Transverse colon (tissue), 4 donors: ENCODE data around the gene COLEC12. TPM values are rescaled to one million over a fixed set of nuclear protein-coding genes. Genes with fewer than 3 reads are reported as not detected.

Experiments
- DNase-seq: peaks from one replicate; pipeline ENCODE4 v3.0.0-alpha.2; 2019
- H3K27ac ChIP-seq, 4 donors: fragments of 200-600 bp; sonication (generic); 2 replicates each; pipeline ENCODE4 v1.5.1; 2016 to 2018; ENCODE audit warnings: inconsistent platforms in 4 of 4
- H3K27me3 ChIP-seq: fragments of 200-600 bp; sonication (generic); 2 replicates; pipeline ENCODE4 v1.5.1; 2017; ENCODE audit warnings: inconsistent platforms
- H3K36me3 ChIP-seq, 4 donors: fragments of 200-600 bp; sonication (generic); 2 replicates each; pipeline ENCODE4 v1.5.1; 2017 to 2019; ENCODE audit warnings: inconsistent platforms in 4 of 4
- H3K4me1 ChIP-seq, 4 donors: fragments of 200-600 bp; sonication (generic); 2 replicates each; pipeline ENCODE4 v1.5.1; 2017 to 2020; ENCODE audit warnings: inconsistent platforms in 4 of 4
- H3K4me3 ChIP-seq, 4 donors: fragments of 200-600 bp; sonication (generic); 1 replicate in 1 of 4; 2 replicates in 3 of 4; pipeline versions ENCODE4 v1.5.1 to v1.6.1; 2017 to 2019; ENCODE audit warnings: inconsistent platforms in 4 of 4
- H3K9me3 ChIP-seq, 2 donors: fragments of 200-600 bp; sonication (generic); 2 replicates each; pipeline ENCODE4 v1.5.1; 2017 to 2019; ENCODE audit warnings: inconsistent platforms in 2 of 2
- CTCF ChIP-seq, 5 experiments: fragments of 200-600 bp in 3 of 5; fragments of 450-650 bp in 2 of 5; sonication (generic) in 3 of 5; IDR thresholded peaks; 1 replicate in 2 of 5; 2 replicates in 3 of 5; pipeline ENCODE4 v1.5.1; 2016 to 2017; ENCODE audit warnings: antibody characterized with exemption in 5 of 5, inconsistent platforms in 3 of 5, mild to moderate bottlenecking in 2 of 5, moderate library complexity in 1 of 5
- EP300 ChIP-seq: sonication (generic); formaldehyde crosslinking; IDR thresholded peaks from one replicate; pipeline ENCODE4 v1.6.1; 2017; ENCODE audit warnings: antibody characterized with exemption, low read depth
- POLR2A ChIP-seq: fragments of 450-650 bp; IDR thresholded peaks from one replicate; pipeline ENCODE4 v1.6.1; 2016; ENCODE audit warnings: antibody characterized with exemption, mild to moderate bottlenecking, moderate library complexity
- POLR2AphosphoS5 ChIP-seq, 3 donors: sonication (generic); formaldehyde crosslinking; IDR thresholded peaks; one replicate each; pipeline ENCODE4 v1.6.1; 2016; ENCODE audit warnings: antibody characterized with exemption in 3 of 3
- WGBS, 2 donors: methylation state at CpG; one replicate each; pipeline ENCODE4 v1.1.5; 2018; ENCODE audit warnings: low coverage in 1 of 2; 5-methylcytosine and 5-hydroxymethylcytosine counted together
- in situ Hi-C, 4 donors: fragments of 200-750 bp; cut with MboI; loops; one replicate each; pipeline versions ENCODE4 v1.15.0 to v1.15.1; 2017; ENCODE audit warnings: low sequenced_read_pairs in 3 of 4, low pct_ligation_motif_present in 1 of 4, low pct_unique_long_range_greater_than_20kb in 1 of 4
- intact Hi-C: fragments of 100-400 bp; cut with DNase I; formaldehyde crosslinking; loops from one replicate; pipeline ENCODE4 v1.15.1; 2023; ENCODE audit warnings: low total_unique reads
- total RNA-seq, 4 donors: library from RNA; depleted of rRNA; stranded (reverse); fragments of >200 nt; gene quantifications; one replicate each; pipeline ENCODE4 v1.1.0, GENCODE V29; 2016

The COLEC12 gene
- total RNA-seq, 4 donors from 2014 or later = 1.4 to 7.8 (median 2.8) TPM

GRCh38 chr18:320155-320554 lies 180.3 kb downstream of the COLEC12 start:
- H3K27me3 ChIP-seq = no peaks in the 10 kb centered on the region
- no peaks in the 10 kb centered on the region for H3K36me3 ChIP-seq
- TF ChIP-seq POLR2A = no peak
- no peak for TF ChIP-seq EP300
- no peak for TF ChIP-seq CTCF (IDR thresholded peaks at IDR 0.05)
- TF ChIP-seq POLR2AphosphoS5 (IDR thresholded peaks at IDR 0.05) = no peak
- H3K4me3 ChIP-seq = no peak overlapping the region
- in situ Hi-C loops = no loop called here
- no peak overlapping the region for H3K27ac ChIP-seq
- intact Hi-C loops = no loop called here
- no peaks in the 10 kb centered on the region for H3K9me3 ChIP-seq
- peaks cover 0 to 24% (median 0%) of the 10 kb centered on the region in 4 donors for H3K4me1 ChIP-seq
- 37 to 58% methylated on average over 1 of the region's 1 CpG for WGBS, 2 donors
- DNase-seq = no peak

- intact Hi-C loops (no loop called here), in situ Hi-C loops (no loop called here)
- no peak for DNase-seq
- TF ChIP-seq POLR2A (no peak), CTCF (IDR thresholded peaks at IDR 0.05) (no peak), EP300 (no peak), POLR2AphosphoS5 (IDR thresholded peaks at IDR 0.05) (no peak)
- WGBS, 2 donors = 87 to 98% methylated on average over 5 of the region's 5 CpGs
- no peak overlapping the region for H3K27ac ChIP-seq
- H3K9me3 ChIP-seq = no peaks in the 10 kb centered on the region
- peaks cover 0 to 24% (median 0%) of the 10 kb centered on the region in 4 donors for H3K4me1 ChIP-seq
- H3K4me3 ChIP-seq = no peak overlapping the region
- H3K27me3 ChIP-seq = no peaks in the 10 kb centered on the region
- H3K36me3 ChIP-seq = no peaks in the 10 kb centered on the region
These were observed 180.8 kb downstream of the COLEC12 start for GRCh38 chr18:319720-320119.

GRCh38 chr18:318791-319291 lies 181.7 kb downstream of the COLEC12 start:
- no peaks in the 10 kb centered on the region for H3K27me3 ChIP-seq
- TF ChIP-seq EP300 (no peak), POLR2AphosphoS5 (IDR thresholded peaks at IDR 0.05) (no peak), POLR2A (no peak), CTCF (IDR thresholded peaks at IDR 0.05) (no peak)
- in situ Hi-C loops = no loop called here
- no peak overlapping the region for H3K4me3 ChIP-seq
- H3K36me3 ChIP-seq = no peaks in the 10 kb centered on the region
- intact Hi-C loops = no loop called here
- WGBS, 2 donors = 83 to 96% methylated on average over 4 to 9 of the region's 9 CpGs
- H3K4me1 ChIP-seq = peaks cover 0 to 23% (median 0%) of the 10 kb centered on the region in 4 donors
- no peak for DNase-seq
- no peak overlapping the region for H3K27ac ChIP-seq
- no peaks in the 10 kb centered on the region for H3K9me3 ChIP-seq

DNA sequence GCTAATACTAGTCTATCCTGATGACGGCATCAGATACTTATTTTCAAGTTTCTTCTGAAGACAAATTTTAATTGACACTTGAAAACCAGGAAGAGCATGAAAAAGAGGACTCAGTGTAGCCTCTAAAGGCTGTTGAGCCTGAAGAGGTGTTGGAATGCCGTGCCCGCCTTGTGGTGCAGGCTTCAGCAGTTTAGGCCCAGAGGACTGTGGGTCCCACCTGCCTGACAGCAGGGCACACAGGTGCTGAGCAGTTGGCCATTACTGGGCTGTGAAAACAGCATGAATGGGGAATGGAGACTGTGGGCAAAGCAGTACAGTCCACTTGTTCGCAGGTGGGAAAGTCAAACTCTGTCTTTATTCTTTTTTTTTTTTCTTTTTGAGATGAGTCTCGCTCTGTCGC lies 182.9 kb downstream of the COLEC12 start:
- no peak for DNase-seq

More for the DNA sequence above, 182.9 kb downstream of the COLEC12 start:
- 71 to 94% methylated on average over 1 to 6 of the region's 6 CpGs for WGBS, 2 donors
- TF ChIP-seq EP300 (no peak), CTCF (IDR thresholded peaks at IDR 0.05) (no peak), POLR2AphosphoS5 (IDR thresholded peaks at IDR 0.05) (no peak), POLR2A (no peak)
- Histone ChIP-seq H3K4me1 (peaks cover 0 to 10% (median 0%) of the 10 kb centered on the region in 4 donors), H3K36me3 (no peaks in the 10 kb centered on the region), H3K4me3 (no peak overlapping the region), H3K27me3 (no peaks in the 10 kb centered on the region), H3K27ac (no peak overlapping the region), H3K9me3 (no peaks in the 10 kb centered on the region)
- intact Hi-C loops = no loop called here
- in situ Hi-C loops = no loop called here
